Peyer's patch (tissue), 4 donors: ENCODE results near the gene FILIP1L.

Experiments
- POLR2A ChIP-seq, 2 donors: fragments of 450-650 bp; IDR thresholded peaks; one replicate each; pipeline ENCODE4 v1.5.1; 2017; ENCODE audit warnings: antibody characterized with exemption in 2 of 2, mild to moderate bottlenecking in 2 of 2, moderate library complexity in 2 of 2
- TF ChIP-seq, protein P1 (sequence below), 6 experiments: fragments of 450-650 bp in 4 of 6; fragments of 200-600 bp in 2 of 6; sonication (generic) in 1 of 6; IDR thresholded peaks; one replicate each; pipeline ENCODE4 v1.5.1; 2017 to 2019; ENCODE audit warnings: antibody characterized with exemption in 6 of 6, mild to moderate bottlenecking in 3 of 6, moderate library complexity in 1 of 6

DNA sequence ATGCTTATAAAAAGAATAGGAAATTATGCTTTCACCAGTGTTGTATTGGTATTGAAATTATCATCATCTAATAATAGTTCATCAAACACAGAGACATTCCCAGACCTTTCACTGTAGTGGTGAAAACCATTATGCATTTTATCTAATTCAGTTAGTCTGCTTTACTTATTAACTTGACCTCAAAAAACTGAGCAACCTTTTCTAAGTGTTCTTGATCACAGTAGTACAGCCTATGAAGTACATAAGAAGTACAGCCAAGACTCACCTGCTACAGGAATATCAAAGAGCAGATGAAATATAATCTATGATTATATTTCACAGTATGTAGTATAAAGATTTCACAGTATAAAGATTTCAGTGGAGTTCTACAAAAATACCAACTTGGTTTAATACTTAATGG lies 75.2 kb downstream of the FILIP1L start:
- TF ChIP-seq, protein P1, sequence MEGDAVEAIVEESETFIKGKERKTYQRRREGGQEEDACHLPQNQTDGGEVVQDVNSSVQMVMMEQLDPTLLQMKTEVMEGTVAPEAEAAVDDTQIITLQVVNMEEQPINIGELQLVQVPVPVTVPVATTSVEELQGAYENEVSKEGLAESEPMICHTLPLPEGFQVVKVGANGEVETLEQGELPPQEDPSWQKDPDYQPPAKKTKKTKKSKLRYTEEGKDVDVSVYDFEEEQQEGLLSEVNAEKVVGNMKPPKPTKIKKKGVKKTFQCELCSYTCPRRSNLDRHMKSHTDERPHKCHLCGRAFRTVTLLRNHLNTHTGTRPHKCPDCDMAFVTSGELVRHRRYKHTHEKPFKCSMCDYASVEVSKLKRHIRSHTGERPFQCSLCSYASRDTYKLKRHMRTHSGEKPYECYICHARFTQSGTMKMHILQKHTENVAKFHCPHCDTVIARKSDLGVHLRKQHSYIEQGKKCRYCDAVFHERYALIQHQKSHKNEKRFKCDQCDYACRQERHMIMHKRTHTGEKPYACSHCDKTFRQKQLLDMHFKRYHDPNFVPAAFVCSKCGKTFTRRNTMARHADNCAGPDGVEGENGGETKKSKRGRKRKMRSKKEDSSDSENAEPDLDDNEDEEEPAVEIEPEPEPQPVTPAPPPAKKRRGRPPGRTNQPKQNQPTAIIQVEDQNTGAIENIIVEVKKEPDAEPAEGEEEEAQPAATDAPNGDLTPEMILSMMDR (IDR thresholded peaks at IDR 0.05), result no peak
- no peak for TF ChIP-seq POLR2A (IDR thresholded peaks at IDR 0.05)
